GM06990 (cell line): ENCODE measurements around the gene SUMF1.

ENCODE experiments used
- DNase-seq: peaks from one replicate; pipeline ENCODE4 v3.0.0-alpha.2; 2011; ENCODE audit not compliant: insufficient read length; ENCODE audit errors: extremely low read depth
- H3K27me3 ChIP-seq: replicated peaks from 2 replicates; pipeline ENCODE4 v1.6.0; 2011; ENCODE audit warnings: low read length; ENCODE audit not compliant: control insufficient read depth, insufficient read depth
- H3K36me3 ChIP-seq: 2 replicates; pipeline ENCODE4 v1.5.1; 2011; ENCODE audit warnings: low read length; ENCODE audit not compliant: control insufficient read depth, insufficient read depth
- H3K4me3 ChIP-seq: replicated peaks from 2 replicates; pipeline ENCODE4 v1.5.1; 2011; ENCODE audit warnings: low read depth, mild to moderate bottlenecking, control low read depth, low read length
- CTCF ChIP-seq: IDR thresholded peaks from 2 replicates; pipeline ENCODE4 v1.5.1; 2011; ENCODE audit warnings: low read length, control low read depth, mild to moderate bottlenecking, inconsistent platforms; ENCODE audit not compliant: insufficient read depth, poor library complexity, severe bottlenecking

The SUMF1 gene

DNA sequence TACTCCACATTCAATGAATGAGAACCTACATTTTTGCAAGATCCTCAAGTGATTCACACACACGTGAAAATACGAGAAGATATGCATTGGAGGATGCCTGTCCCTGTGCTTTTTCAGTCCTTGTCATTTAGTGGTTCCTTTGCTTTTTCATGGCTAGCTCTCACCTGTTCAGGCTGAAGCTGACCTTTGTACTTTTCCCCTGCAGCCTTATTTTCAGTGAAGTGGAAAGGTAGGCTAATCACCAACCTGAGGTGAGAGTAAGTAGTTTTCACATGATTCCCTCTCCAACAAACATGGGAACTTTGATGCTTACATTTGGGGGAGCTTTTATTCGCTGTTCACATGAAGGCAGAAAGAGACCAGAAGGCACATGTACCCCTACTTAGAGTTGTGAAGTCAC lies 34.4 kb upstream of the SUMF1 start:
- no peak for TF ChIP-seq CTCF
- no peaks in the 10 kb centered on the region for H3K36me3 ChIP-seq
- DNase-seq, result no peak
- no peak overlapping the region for H3K4me3 ChIP-seq
- H3K27me3 ChIP-seq, result no peaks in the 10 kb centered on the region

GRCh38 chr3:4498446-4498845 lies 31.4 kb upstream of the SUMF1 start:
- no peak for DNase-seq
- TF ChIP-seq CTCF, result no peak
- H3K36me3 ChIP-seq, result no peaks in the 10 kb centered on the region
- no peaks in the 10 kb centered on the region for H3K27me3 ChIP-seq
- no peak overlapping the region for H3K4me3 ChIP-seq

DNA sequence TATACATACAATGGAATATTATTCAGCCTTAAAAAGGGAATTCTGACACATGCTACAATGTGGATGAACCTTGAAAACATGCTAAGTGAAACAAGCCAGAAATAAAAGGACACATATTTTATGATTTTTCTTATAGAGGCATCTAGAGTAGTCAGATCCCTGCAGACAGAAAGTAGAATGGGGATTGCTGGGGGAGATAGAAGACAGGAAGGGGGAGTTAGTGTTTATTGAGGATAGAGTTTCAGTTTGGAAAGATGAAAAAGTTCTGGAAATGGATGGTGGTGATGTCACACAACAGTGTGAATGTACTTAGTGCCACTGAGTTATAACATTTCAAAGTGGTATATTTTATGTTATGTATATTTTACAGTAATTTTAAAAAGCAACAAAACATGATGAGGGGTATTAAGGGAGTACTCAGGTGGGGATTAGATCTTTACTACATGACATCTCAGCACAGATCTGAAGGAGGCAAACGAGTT lies 30.8 kb upstream of the SUMF1 start:
- TF ChIP-seq CTCF, result no peak
- no peak for DNase-seq
- H3K4me3 ChIP-seq, result no peak overlapping the region
- no peaks in the 10 kb centered on the region for H3K27me3 ChIP-seq
- no peaks in the 10 kb centered on the region for H3K36me3 ChIP-seq

DNA sequence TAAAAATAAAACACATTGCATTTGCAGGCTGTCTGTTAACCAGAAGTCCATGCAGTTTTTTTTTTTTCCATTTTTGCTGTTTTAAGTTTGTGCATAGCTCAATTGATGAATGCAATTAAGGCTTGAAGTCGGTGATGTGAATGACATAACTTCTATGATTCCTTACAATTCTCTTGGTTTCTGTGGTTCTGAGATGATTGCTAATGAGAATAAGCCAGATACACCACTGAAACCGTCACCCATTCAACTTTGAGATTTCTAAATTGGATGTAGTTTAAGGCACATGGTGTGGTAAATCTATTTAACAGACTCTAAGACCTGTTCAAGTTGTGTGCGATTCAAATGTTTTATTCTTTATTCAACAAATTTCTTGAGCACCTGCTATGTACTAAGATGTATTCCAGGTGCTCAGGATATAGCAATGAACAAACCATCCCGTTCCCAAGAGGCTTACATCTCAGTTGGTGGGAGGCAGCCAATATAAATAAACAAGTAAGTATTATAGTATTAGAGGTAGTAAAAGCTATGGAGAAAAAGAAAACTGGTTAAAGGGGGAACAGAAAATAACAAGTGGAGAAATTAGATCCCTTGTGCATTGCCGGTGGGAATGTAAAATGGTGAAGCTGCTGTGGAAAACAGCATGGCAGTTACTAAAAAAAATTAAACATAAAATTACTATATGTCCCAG lies 30.1 kb upstream of the SUMF1 start:
- no peak for TF ChIP-seq CTCF
- DNase-seq, result no peak
- H3K36me3 ChIP-seq, result no peaks in the 10 kb centered on the region
- H3K27me3 ChIP-seq, result no peaks in the 10 kb centered on the region
- H3K4me3 ChIP-seq, result no peak overlapping the region

- no peak for TF ChIP-seq CTCF
- Histone ChIP-seq H3K36me3 (no peaks in the 10 kb centered on the region), H3K27me3 (peaks cover 2% of the 10 kb centered on the region; the same call in 1 of the 2 replicates), H3K4me3 (no peak overlapping the region)
- no peak for DNase-seq
Observed at GRCh38 chr3:4496087-4496452, 29.0 kb upstream of the SUMF1 start.
